CD4-positive, alpha-beta memory T cell (primary cell): Measurements from ENCODE around the gene POLR1E. TPM values are rescaled to one million over a fixed set of nuclear protein-coding genes. Genes with fewer than 3 reads are reported as not detected.

ENCODE experiments used
- CTCF ChIA-PET: fragments of 350-600 bp; sonication (Branson Sonifier 250); formaldehyde crosslinking; loops from one replicate; lab custom pipeline; 2021; ENCODE audit warnings: inconsistent platforms; ENCODE audit not compliant: partially characterized antibody; lab: Charles Lee
- POLR2A ChIA-PET: fragments of 350-600 bp; sonication (Branson Sonifier 250); formaldehyde crosslinking; loops from one replicate; lab custom pipeline; 2021; ENCODE audit not compliant: partially characterized antibody; lab: Charles Lee
- DNase-seq, 5 donors: peaks; one replicate each; pipeline versions ENCODE4 v3.0.0 to v3.0.0-alpha.2; 2020 to 2022; ENCODE audit warnings: mixed read lengths in 1 of 5
- H3K27ac ChIP-seq: one replicate; pipeline ENCODE4 v1.7.0; 2013; ENCODE audit warnings: low read depth, low read length
- H3K27me3 ChIP-seq: 2 replicates; pipeline ENCODE4 v1.7.0; 2013; ENCODE audit warnings: mild to moderate bottlenecking, low read length, moderate library complexity; ENCODE audit not compliant: insufficient read depth
- H3K36me3 ChIP-seq: 2 replicates; pipeline ENCODE4 v1.7.0; 2013; ENCODE audit warnings: mild to moderate bottlenecking, low read length, moderate library complexity; ENCODE audit not compliant: insufficient read depth
- H3K4me1 ChIP-seq: 2 replicates; pipeline ENCODE4 v1.7.0; 2013; ENCODE audit warnings: mild to moderate bottlenecking, low read length, moderate library complexity; ENCODE audit not compliant: insufficient read depth
- H3K4me3 ChIP-seq, 2 donors: one replicate each; pipeline ENCODE4 v1.7.0; 2013; ENCODE audit warnings: low read length in 2 of 2, mild to moderate bottlenecking in 1 of 2
- H3K9me3 ChIP-seq, 2 donors: one replicate each; pipeline ENCODE4 v1.7.0; 2013; ENCODE audit warnings: low read length in 2 of 2, control low read depth in 1 of 2; ENCODE audit not compliant: control insufficient read depth in 1 of 2
- H3K27ac Mint-ChIP-seq, 7 donors: one replicate each; pipeline ENCODE4 v1.8.0; 2020 to 2021; ENCODE audit warnings: mixed read lengths in 7 of 7, mild to moderate bottlenecking in 6 of 7, inconsistent platforms in 3 of 7, moderate library complexity in 3 of 7
- H3K27me3 Mint-ChIP-seq, 2 donors: one replicate each; pipeline ENCODE4 v1.8.0; 2020 to 2021; ENCODE audit warnings: mixed read lengths in 2 of 2
- H3K36me3 Mint-ChIP-seq, 2 donors: one replicate each; pipeline ENCODE4 v1.8.0; 2020 to 2021; ENCODE audit warnings: mixed read lengths in 2 of 2, inconsistent platforms in 1 of 2, mild to moderate bottlenecking in 1 of 2
- H3K4me1 Mint-ChIP-seq, 4 donors: one replicate each; pipeline ENCODE4 v1.8.0; 2020 to 2021; ENCODE audit warnings: mixed read lengths in 4 of 4, mild to moderate bottlenecking in 1 of 4
- H3K4me3 Mint-ChIP-seq, 8 donors: one replicate each; pipeline ENCODE4 v1.8.0; 2020 to 2021; ENCODE audit warnings: mixed read lengths in 8 of 8, mild to moderate bottlenecking in 7 of 8, moderate library complexity in 6 of 8, inconsistent platforms in 3 of 8
- H3K9me3 Mint-ChIP-seq, 8 donors: one replicate each; pipeline ENCODE4 v1.8.0; 2020 to 2021; ENCODE audit warnings: mixed read lengths in 8 of 8, mild to moderate bottlenecking in 5 of 8, inconsistent platforms in 3 of 8, moderate library complexity in 1 of 8
- intact Hi-C: fragments of 100-400 bp; cut with micrococcal nuclease; formaldehyde crosslinking; loops from one replicate; pipeline ENCODE4 v1.15.1; 2023
- polyA plus RNA-seq, 2 donors: library from polyadenylated mRNA; unstranded; fragments of 300-500 nt; fragmentation: Illumina TruSeq; gene quantifications; one replicate each; pipeline ENCODE4 v1.2.3, GENCODE V29; 2021
- total RNA-seq, 2 experiments: library from RNA; stranded (reverse); gene quantifications; one replicate each; pipeline ENCODE4 v1.2.3, GENCODE V29; 2021

The POLR1E gene
- total and polyA plus RNA-seq, 4 experiments from 2014 or later, result 12.2 to 38.2 (median 29.5) TPM

DNA sequence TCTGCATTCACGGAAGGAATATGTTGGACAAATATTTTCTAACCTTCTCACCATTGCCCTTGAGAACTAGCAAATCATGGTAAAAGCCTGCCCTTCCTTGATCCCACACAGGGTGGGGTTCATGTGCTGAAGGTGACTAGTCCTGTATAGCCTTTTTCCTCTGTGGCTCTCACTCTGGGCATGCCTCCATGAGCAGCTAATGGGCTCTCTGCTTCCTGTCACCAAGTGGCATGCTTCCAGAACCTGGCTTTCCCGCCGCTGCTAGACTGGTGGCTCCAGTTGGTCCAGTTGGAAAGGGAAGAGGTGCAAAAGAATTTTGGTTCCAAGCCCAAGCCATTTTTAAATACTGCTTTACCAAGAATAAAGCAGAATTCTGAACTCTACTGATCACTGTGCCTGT lies 54.9 kb downstream of the POLR1E start:
- intact Hi-C loops, result no loop called here
- H3K4me3 ChIP-seq, result no peak overlapping the region
- Mint-ChIP-seq H3K4me3 (no peak overlapping the region), H3K4me1 (no peaks in the 10 kb centered on the region), H3K27me3 (no peaks in the 10 kb centered on the region), H3K36me3 (peaks cover 3 to 12% of the 10 kb centered on the region in 2 donors), H3K27ac (no peak overlapping the region), H3K9me3 (no peaks in the 10 kb centered on the region)
- no peak for DNase-seq
- H3K4me1 ChIP-seq, result no peaks in the 10 kb centered on the region
- H3K27me3 ChIP-seq, result no peaks in the 10 kb centered on the region
- POLR2A ChIA-PET, result no interaction called here
- CTCF ChIA-PET, result no interaction called here
- no peaks in the 10 kb centered on the region for H3K9me3 ChIP-seq
- no peak overlapping the region for H3K27ac ChIP-seq
- H3K36me3 ChIP-seq, result no peaks in the 10 kb centered on the region

DNA sequence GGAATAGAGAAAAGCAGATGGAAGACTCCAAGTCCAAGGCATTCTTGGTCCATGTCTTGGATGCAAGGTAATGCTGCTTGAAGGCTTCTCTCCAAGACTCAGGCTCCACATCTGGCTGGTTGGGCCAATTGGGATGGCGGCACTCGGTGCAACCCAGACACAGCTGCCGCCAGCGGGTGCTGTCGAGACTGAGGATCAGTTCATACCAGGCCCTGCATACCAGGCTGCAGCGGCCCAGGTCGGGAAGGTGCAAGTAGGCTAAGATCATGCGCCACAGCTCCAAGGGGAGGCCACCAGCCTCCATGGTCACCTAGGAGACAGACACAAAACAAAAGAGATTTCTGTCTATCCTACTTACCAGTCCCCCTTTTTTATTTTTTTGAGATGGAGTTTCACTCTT lies 55.7 kb downstream of the POLR1E start:
- CTCF ChIA-PET, result no interaction called here
- Mint-ChIP-seq H3K27me3 (no peaks in the 10 kb centered on the region), H3K36me3 (peaks cover 3 to 12% of the 10 kb centered on the region in 2 donors), H3K27ac (no peak overlapping the region), H3K4me1 (no peaks in the 10 kb centered on the region), H3K4me3 (no peak overlapping the region), H3K9me3 (no peaks in the 10 kb centered on the region)
- no peak for DNase-seq
- Histone ChIP-seq H3K4me3 (no peak overlapping the region), H3K4me1 (no peaks in the 10 kb centered on the region), H3K27me3 (no peaks in the 10 kb centered on the region), H3K36me3 (no peaks in the 10 kb centered on the region), H3K9me3 (no peaks in the 10 kb centered on the region), H3K27ac (no peak overlapping the region)
- POLR2A ChIA-PET, result no interaction called here
- intact Hi-C loops, result no loop called here

DNA sequence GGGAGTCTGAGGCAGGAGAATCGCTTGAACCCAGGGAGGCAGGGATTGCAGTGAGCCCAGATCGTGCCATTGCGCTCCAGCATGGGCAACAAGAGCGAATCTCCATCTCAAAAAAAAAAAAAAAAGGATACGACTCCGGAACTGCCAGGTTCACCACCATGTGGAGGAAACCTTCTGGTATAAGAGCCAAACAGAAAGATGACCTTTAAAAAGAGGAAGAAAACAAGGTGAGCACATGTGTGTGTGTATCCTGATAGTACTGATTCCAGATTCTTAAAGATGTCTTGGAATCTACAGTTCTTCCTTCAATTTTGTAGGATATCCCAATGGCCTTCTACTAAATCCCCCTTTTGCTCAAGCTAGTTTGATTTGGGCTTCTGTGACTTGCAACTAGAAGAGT lies 56.7 kb downstream of the POLR1E start:
- Histone ChIP-seq H3K4me1 (no peaks in the 10 kb centered on the region), H3K9me3 (no peaks in the 10 kb centered on the region), H3K4me3 (no peak overlapping the region), H3K27ac (no peak overlapping the region), H3K27me3 (no peaks in the 10 kb centered on the region), H3K36me3 (no peaks in the 10 kb centered on the region)
- Mint-ChIP-seq H3K36me3 (peaks cover 3 to 12% of the 10 kb centered on the region in 2 donors), H3K4me1 (no peaks in the 10 kb centered on the region), H3K4me3 (no peak overlapping the region), H3K27ac (peak overlapping the region in 1 of 7 donors; percentile 33), H3K9me3 (no peaks in the 10 kb centered on the region), H3K27me3 (no peaks in the 10 kb centered on the region)
- POLR2A ChIA-PET, result no interaction called here
- CTCF ChIA-PET, result no interaction called here
- intact Hi-C loops, result no loop called here
- DNase-seq, result no peak

DNA sequence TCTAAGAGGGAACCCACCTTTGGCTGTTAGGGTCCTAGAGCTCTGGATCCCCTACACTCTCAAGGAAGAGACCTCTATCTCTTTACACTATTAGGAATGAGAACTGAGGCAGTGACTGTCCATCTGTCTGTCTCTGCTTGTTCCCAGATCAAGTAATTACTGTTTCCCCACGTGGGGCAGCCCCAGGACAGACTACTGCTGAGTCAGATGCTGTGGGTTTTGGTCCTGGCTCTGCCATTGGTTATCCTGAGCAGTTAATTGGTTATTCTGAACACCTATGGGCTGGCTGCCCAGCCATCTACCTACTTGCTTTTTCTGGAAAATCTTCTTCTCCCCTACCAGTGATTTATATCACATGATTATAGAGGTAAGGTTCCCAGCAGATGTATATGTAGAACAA lies 57.1 kb downstream of the POLR1E start:
- no peaks in the 10 kb centered on the region for H3K9me3 Mint-ChIP-seq
- no peaks in the 10 kb centered on the region for H3K4me1 Mint-ChIP-seq
- intact Hi-C loops, result no loop called here
- Histone ChIP-seq H3K9me3 (no peaks in the 10 kb centered on the region), H3K27ac (no peak overlapping the region), H3K4me3 (no peak overlapping the region), H3K4me1 (no peaks in the 10 kb centered on the region), H3K27me3 (no peaks in the 10 kb centered on the region), H3K36me3 (no peaks in the 10 kb centered on the region)
- ChIA-PET POLR2A (no interaction called here), CTCF (no interaction called here)
- peaks cover 3 to 12% of the 10 kb centered on the region in 2 donors for H3K36me3 Mint-ChIP-seq
- H3K4me3 Mint-ChIP-seq, result no peak overlapping the region
- H3K27me3 Mint-ChIP-seq, result no peaks in the 10 kb centered on the region
- DNase-seq, result no peak
- peak overlapping the region in 1 of 7 donors; percentile 33 for H3K27ac Mint-ChIP-seq

DNA sequence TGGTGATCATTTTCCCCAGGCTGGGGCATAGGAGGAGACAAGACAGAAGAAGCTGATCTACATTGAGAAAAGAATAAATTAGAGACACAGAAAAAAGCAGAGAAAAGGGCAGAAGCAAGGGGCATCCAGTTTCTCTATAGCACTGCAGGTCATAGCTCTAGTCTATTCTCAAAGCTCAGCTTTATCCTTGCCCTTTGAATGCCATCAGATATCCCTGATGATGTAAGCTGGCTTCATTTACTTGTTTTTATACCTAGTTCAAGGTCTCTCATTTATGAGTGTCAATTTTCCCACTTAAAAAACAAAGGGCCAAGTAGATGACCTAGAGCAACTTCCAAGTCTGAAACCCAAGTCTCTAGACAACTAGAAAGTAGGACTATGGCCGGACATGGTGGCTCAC lies 57.7 kb downstream of the POLR1E start:
- H3K4me3 Mint-ChIP-seq, result no peak overlapping the region
- Histone ChIP-seq H3K27ac (no peak overlapping the region), H3K9me3 (no peaks in the 10 kb centered on the region), H3K4me1 (no peaks in the 10 kb centered on the region), H3K27me3 (no peaks in the 10 kb centered on the region), H3K36me3 (no peaks in the 10 kb centered on the region), H3K4me3 (no peak overlapping the region)
- DNase-seq, result no peak
- peak overlapping the region in 1 of 7 donors; percentile 39 for H3K27ac Mint-ChIP-seq
- intact Hi-C loops, result no loop called here
- no peaks in the 10 kb centered on the region for H3K4me1 Mint-ChIP-seq
- ChIA-PET POLR2A (no interaction called here), CTCF (no interaction called here)
- peaks cover 3 to 12% of the 10 kb centered on the region in 2 donors for H3K36me3 Mint-ChIP-seq
- no peaks in the 10 kb centered on the region for H3K9me3 Mint-ChIP-seq
- H3K27me3 Mint-ChIP-seq, result no peaks in the 10 kb centered on the region

DNA sequence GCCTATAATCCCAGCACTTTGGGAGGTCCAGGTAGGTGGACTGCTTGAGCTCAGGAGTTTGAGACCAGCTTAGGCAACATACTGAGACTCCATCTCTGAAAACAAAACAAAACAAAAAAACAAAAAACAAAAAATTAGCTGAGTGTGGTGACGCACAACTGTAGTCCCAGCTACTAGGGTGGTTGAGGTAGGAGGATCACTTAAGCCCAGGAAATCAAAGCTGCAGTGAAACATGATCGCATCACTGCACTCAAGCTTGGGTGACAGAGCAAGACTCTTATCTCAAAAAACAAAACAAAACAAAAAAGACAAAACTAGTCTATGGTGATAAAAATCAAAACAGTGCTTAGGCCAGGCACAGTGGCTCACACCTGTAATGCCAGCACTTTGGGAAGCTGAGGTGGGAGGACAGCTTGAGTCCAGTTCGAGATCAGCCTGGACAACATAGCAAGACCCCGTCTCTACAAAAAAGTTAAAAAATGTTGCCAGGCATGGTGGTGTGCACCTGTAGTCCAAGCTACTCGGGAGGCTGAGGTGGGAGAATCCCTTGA lies 61.7 kb downstream of the POLR1E start:
- H3K9me3 ChIP-seq, result no peaks in the 10 kb centered on the region
- H3K4me3 ChIP-seq, result no peak overlapping the region
- no peaks in the 10 kb centered on the region for H3K36me3 Mint-ChIP-seq
- no peak overlapping the region for H3K27ac ChIP-seq
- intact Hi-C loops, result no loop called here
- H3K36me3 ChIP-seq, result no peaks in the 10 kb centered on the region
- peaks cover 0 to 6% (median 2%) of the 10 kb centered on the region in 4 donors for H3K4me1 Mint-ChIP-seq
- peak overlapping the region in 1 of 7 donors; percentile 65 for H3K27ac Mint-ChIP-seq
- DNase-seq, result no peak
- H3K4me1 ChIP-seq, result no peaks in the 10 kb centered on the region
- CTCF ChIA-PET, result interaction anchor here (0.6 kb wide), 1 partner anchor 11 kb away, joined by 3 read pairs; no protein-coding TSS in a partner anchor
- no peaks in the 10 kb centered on the region for H3K27me3 ChIP-seq
- no peaks in the 10 kb centered on the region for H3K9me3 Mint-ChIP-seq
- POLR2A ChIA-PET, result no interaction called here
- H3K27me3 Mint-ChIP-seq, result no peaks in the 10 kb centered on the region
- H3K4me3 Mint-ChIP-seq, result no peak overlapping the region

DNA sequence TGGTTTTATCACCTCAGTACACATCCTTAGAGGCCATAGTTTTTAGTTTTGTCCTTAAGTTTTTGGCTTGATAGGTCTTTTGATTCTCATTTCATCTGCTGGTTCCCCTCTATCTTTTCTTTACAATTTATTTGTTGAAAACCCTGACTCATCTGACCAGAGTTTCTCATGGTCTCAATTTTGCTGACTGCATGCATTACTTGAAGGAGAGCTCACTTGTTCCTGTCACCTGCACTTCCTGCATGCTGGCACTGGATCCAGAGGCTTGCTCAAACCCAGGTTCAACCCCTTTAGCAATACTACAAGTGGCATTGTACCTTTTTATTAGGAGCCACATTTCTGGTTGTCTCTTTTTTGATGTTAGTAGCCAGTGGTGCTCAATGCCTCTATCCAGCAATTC lies 63.8 kb downstream of the POLR1E start:
- H3K9me3 Mint-ChIP-seq, result no peaks in the 10 kb centered on the region
- H3K4me3 Mint-ChIP-seq, result no peak overlapping the region
- H3K27ac ChIP-seq, result no peak overlapping the region
- POLR2A ChIA-PET, result no interaction called here
- H3K36me3 ChIP-seq, result no peaks in the 10 kb centered on the region
- H3K4me1 ChIP-seq, result no peaks in the 10 kb centered on the region
- no peaks in the 10 kb centered on the region for H3K27me3 Mint-ChIP-seq
- H3K27ac Mint-ChIP-seq, result peak overlapping the region in 3 of 7 donors; percentile 3 to 67 (median 57)
- intact Hi-C loops, result no loop called here
- H3K4me1 Mint-ChIP-seq, result peaks cover 0 to 6% (median 2%) of the 10 kb centered on the region in 4 donors
- DNase-seq, result no peak
- H3K36me3 Mint-ChIP-seq, result no peaks in the 10 kb centered on the region
- no peaks in the 10 kb centered on the region for H3K9me3 ChIP-seq
- H3K4me3 ChIP-seq, result no peak overlapping the region
- H3K27me3 ChIP-seq, result no peaks in the 10 kb centered on the region
- CTCF ChIA-PET, result interaction anchor here (1.2 kb wide), 1 partner anchor 9 kb away, joined by 4 read pairs; no protein-coding TSS in a partner anchor
